Activated naive CD8-positive, alpha-beta T cell treated with anti-CD3 and anti-CD28 coated beads for 36 hours (primary cell): ENCODE data around the gene USP4. TPM values are rescaled to one million over a fixed set of nuclear protein-coding genes. Genes with fewer than 3 reads are reported as not detected.
"Not testable (repeated sequence)": the region's sequence is repeated elsewhere in the genome, so short reads cannot be mapped to it uniquely, and the experiment has no call there.

Source experiments
- DNase-seq: peaks from one replicate; pipeline ENCODE4 v3.0.0; 2021
- H3K27ac Mint-ChIP-seq: one replicate; pipeline ENCODE4 v1.8.0; 2022; ENCODE audit warnings: mild to moderate bottlenecking, moderate library complexity, mixed read lengths
- H3K27me3 Mint-ChIP-seq: one replicate; pipeline ENCODE4 v1.8.0; 2022; ENCODE audit warnings: mild to moderate bottlenecking, mixed read lengths
- H3K36me3 Mint-ChIP-seq: one replicate; pipeline ENCODE4 v1.8.0; 2021; ENCODE audit warnings: mild to moderate bottlenecking, mixed read lengths
- H3K4me1 Mint-ChIP-seq: one replicate; pipeline ENCODE4 v1.8.0; 2021; ENCODE audit warnings: mixed read lengths
- H3K4me3 Mint-ChIP-seq: one replicate; pipeline ENCODE4 v1.8.0; 2022; ENCODE audit warnings: mild to moderate bottlenecking, moderate library complexity, mixed read lengths
- H3K9me3 Mint-ChIP-seq: one replicate; pipeline ENCODE4 v1.8.0; 2022; ENCODE audit warnings: mixed read lengths
- total RNA-seq, 2 experiments: library from RNA; stranded (reverse); gene quantifications; one replicate each; pipeline ENCODE4 v1.2.3, GENCODE V29; 2021

Gene USP4
- total RNA-seq, 2 experiments from 2014 or later, result 63.3 to 64.0 TPM

DNA sequence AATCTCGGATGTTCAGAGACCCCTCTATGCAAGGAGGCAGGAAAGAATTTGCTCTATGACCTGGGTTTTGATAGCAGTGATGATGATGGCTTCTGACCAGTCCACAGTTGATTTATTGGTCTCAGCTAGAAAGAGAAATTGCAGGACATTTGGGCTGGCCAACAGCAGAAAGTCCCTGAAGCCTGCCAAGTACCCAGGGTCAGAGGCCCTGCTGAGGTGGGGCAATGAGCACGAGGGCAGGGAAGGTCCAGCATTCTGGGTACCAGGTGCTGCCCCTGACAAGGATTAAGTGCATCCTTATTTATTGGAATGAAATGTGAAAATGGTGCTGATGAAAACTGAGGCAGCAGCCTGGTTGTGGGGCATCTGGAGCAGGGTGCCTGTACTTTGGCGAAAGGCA, 82.7 kb downstream of the USP4 start:
- no peak overlapping the region for H3K27ac Mint-ChIP-seq

DNA sequence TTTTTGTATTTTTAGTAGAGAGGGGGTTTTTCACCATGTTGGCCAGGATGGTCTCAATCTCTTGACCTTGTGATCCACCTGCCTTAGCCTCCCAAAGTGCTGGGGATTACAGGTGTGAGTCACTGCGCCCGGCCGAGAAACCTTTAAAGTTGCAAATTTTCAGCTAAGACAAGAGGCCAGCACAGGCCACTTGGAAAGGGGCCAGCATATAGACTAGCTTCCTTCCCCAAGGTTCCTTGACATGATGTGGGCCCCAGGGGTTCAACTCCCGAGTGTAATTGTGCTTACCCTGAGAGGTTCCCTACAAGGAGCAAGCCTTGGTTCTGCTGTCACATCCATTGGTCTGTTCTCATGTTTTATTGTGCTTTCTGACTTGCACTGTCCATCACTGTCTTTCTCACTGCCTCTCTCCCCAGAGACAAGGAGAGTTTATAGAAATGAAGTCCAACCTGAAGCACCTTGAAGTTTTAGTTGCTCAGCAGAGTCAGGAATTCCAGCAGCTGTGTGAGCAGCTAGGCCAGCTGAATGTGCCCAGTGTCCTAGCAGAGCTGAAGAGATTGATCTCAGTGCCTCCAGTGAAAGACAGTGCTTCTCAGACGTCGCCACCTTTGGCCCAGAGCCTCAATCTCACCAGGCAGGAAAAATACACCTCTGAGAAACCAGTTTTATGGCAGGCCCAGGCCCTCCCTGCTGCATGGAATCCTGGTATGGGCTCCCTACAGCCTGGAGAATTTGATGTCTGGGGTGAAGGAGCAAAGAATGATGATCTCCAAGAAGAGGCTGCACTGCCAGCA, 83.9 kb downstream of the USP4 start:
- Mint-ChIP-seq H3K27ac (no peak overlapping the region), H3K36me3 (no peaks in the 10 kb centered on the region), H3K9me3 (no peaks in the 10 kb centered on the region), H3K4me3 (no peak overlapping the region), H3K27me3 (no peaks in the 10 kb centered on the region), H3K4me1 (peaks cover 2% of the 10 kb centered on the region)
- DNase-seq, result no peak

More for the DNA sequence above, 82.7 kb downstream of the USP4 start:
- H3K36me3 Mint-ChIP-seq, result no peaks in the 10 kb centered on the region
- no peaks in the 10 kb centered on the region for H3K9me3 Mint-ChIP-seq
- H3K27me3 Mint-ChIP-seq, result no peaks in the 10 kb centered on the region
- H3K4me1 Mint-ChIP-seq, result peaks cover 3% of the 10 kb centered on the region
- H3K4me3 Mint-ChIP-seq, result no peak overlapping the region
- DNase-seq, result no peak

DNA sequence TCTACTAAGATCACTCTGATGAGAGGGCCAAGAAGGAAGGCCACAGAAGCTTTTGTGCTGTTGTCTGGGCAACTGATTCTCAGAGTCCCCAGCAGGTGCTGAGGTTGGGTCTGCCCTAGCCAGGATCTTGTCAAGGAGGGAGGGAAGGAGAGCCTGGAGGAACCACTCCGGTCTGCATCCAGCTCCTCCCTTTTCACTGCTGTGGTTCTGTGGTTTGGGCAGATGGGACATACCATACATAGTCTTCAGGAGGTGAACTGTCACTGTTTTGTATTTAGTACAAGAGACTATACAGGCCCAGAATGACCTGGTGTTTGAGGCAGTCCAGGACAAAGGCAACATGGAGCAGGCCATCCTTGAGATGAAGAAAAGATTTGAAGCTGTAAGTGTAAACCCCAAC, 84.7 kb downstream of the USP4 start:
- H3K4me1 Mint-ChIP-seq, result no peaks in the 10 kb centered on the region
- H3K27ac Mint-ChIP-seq, result no peak overlapping the region
- H3K9me3 Mint-ChIP-seq, result no peaks in the 10 kb centered on the region
- H3K36me3 Mint-ChIP-seq, result no peaks in the 10 kb centered on the region
- H3K4me3 Mint-ChIP-seq, result no peak overlapping the region
- no peak for DNase-seq
- peaks cover 3% of the 10 kb centered on the region for H3K27me3 Mint-ChIP-seq

DNA sequence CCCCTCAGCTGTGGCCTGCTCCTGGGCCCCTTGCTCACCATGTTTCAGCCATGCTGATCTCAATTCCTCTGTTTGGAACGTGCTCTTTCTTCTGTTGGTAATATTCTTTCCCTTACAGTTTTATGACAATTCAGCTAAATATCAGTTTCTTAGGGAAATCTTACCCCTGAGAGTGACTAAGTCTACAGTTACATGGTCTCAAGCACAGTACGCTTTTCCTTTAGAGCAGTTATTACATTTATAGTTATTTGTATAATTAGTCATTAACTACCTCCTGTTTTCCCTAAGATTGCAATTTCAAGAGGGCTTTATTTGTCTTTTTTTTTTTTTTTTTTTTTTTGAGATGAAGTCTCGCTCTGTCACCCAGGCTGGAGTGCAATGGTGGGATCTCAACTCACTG, 86.3 kb downstream of the USP4 start:
- Mint-ChIP-seq H3K4me3 (no peak overlapping the region), H3K9me3 (no peaks in the 10 kb centered on the region), H3K27me3 (peaks cover 3% of the 10 kb centered on the region), H3K27ac (no peak overlapping the region), H3K4me1 (no peaks in the 10 kb centered on the region), H3K36me3 (no peaks in the 10 kb centered on the region)
- DNase-seq, result no peak

DNA sequence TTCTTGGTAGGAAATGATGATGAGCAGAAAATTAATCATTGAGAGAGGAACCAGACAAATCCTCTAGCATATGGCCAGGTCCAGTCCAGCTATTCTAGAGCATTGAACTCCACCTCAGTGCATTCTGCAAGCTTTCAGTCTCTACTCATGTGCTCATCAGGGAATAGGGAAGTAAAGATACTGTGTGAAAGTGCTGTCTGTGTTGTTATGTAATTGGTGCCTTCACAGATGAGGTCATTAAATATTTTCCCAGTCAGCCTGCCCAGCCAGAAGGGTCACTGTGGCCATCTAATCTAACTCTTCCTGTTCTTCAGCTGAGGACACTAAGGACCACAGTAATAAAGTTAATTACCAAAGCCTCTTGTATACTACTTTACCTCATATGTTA, 91.0 kb downstream of the USP4 start:
- no peaks in the 10 kb centered on the region for H3K4me1 Mint-ChIP-seq
- H3K27ac Mint-ChIP-seq, result no peak overlapping the region
- peaks cover 3% of the 10 kb centered on the region for H3K27me3 Mint-ChIP-seq
- H3K4me3 Mint-ChIP-seq, result no peak overlapping the region
- DNase-seq, result no peak
- H3K9me3 Mint-ChIP-seq, result no peaks in the 10 kb centered on the region
- no peaks in the 10 kb centered on the region for H3K36me3 Mint-ChIP-seq

DNA sequence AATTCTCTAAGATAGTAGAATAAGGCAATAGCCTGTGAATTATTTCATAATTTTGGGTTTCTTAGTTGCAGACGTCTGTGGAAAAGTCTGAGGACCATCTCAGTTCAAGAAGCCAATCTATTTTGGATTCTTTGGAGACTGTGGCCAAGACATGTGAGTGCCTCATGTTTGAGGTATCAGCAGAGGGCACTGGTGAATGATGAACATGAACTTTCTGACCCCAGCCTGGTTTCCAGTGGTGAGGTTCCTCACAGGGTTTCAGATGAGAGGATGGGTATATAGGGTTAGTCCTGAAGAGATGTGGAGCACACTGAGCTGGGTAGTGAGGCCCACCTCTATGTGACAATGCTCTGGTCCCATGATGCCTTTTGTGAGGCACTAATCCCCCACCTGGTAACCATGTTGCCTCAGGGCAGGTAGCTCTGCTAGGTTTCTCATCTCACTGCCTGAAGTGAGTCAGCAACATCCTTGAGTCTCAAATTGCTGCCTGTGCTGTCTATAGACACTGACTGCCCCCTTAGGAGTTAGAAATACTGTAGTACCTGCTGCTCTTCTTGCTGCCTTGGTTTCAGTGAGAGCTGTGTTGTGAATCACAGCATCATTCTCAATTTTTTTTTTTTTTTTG, 95.2 kb downstream of the USP4 start:
- Mint-ChIP-seq H3K27me3 (no peaks in the 10 kb centered on the region), H3K9me3 (no peaks in the 10 kb centered on the region), H3K4me1 (no peaks in the 10 kb centered on the region), H3K4me3 (no peak overlapping the region), H3K36me3 (no peaks in the 10 kb centered on the region), H3K27ac (no peak overlapping the region)
- DNase-seq, result no peak

DNA sequence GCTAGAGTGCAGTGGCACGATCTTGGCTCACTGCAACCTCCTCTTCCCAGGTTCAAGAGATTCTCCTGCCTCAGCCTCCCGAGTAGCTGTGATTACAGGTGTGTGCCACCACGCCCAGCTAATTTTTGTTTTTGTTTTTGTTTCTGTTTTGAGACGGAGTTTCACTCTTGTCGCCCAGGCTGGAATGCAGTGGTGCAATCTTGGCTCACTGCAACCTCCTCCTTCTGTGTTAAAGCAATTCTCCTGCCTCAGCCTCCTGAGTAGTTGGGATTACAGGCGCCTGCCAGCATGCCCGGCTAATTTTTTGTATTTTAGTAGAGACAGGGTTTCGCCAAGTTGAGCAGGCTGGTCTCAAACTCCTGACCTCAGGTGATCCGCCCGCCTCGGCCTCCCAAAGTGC, 99.8 kb downstream of the USP4 start:
- not testable (repeated sequence) for H3K36me3 Mint-ChIP-seq, H3K4me3 Mint-ChIP-seq, H3K27me3 Mint-ChIP-seq, H3K9me3 Mint-ChIP-seq, DNase-seq, H3K4me1 Mint-ChIP-seq, H3K27ac Mint-ChIP-seq

DNA sequence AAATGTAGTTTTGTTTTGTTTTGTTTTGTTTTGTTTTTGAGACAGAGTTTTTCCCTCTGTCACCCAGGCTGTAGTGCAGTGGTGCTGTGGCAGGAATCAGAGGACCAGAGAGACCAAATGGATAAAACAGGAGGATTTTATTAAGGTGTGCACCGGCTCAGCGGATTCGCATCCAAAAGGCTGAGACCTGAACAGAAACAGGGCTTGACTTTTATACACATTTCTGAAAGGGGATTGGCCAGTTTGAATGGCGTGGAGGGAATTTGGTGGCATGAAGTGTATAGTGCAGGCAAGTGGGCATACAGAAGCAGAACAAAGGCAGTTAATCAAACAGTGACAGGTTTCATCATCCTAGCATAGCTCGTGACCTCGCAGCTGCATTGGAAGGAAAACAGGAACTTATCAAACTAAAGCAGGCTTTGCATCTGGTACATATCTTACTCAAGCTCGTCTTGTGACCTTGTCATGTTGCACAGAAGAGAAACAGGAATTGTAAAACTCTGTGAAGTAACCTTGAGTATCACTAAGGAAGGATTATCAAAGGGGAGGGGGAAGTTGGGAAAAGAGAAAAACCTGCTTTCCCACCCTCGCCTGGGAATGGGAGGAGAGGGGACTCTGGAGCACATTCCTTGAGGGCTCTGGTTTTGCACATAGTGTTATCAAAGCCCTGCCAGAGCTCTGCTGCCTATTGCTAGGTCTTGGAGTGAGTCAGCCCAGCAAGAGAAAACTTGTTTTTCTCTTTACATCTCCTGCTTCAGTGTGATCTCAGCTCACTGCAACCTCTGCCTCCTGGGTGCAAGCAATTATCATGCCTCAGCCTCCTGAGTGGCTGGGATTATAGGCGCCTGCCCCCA, 101.4 kb downstream of the USP4 start:
- H3K27ac Mint-ChIP-seq, result no peak overlapping the region

DNA sequence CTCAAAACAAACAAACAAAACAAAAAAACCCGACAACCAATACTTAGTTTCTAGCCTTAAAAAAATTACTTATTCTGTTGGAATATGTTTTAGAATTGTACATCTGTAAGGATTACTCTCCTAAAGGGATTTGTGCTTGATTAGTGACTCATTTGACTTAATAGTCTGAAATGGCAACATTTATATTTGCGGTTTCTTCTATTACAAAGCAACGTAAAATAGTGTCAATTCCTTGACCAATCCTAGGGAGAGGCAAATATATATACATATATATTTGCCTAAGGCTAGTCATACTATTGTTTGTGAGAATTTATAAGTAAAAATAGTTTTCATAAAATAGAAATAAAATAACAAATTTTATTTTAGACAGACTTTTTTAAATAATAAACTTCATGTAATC, 102.5 kb downstream of the USP4 start:
- Mint-ChIP-seq H3K27me3 (no peaks in the 10 kb centered on the region), H3K4me3 (no peak overlapping the region), H3K27ac (no peak overlapping the region), H3K9me3 (peaks cover 14% of the 10 kb centered on the region), H3K36me3 (no peaks in the 10 kb centered on the region), H3K4me1 (no peaks in the 10 kb centered on the region)
- DNase-seq, result no peak

More for the DNA sequence above, 101.4 kb downstream of the USP4 start:
- Mint-ChIP-seq H3K4me1 (no peaks in the 10 kb centered on the region), H3K9me3 (peaks cover 6% of the 10 kb centered on the region), H3K4me3 (no peak overlapping the region), H3K36me3 (no peaks in the 10 kb centered on the region), H3K27me3 (no peaks in the 10 kb centered on the region)
- DNase-seq, result no peak

DNA sequence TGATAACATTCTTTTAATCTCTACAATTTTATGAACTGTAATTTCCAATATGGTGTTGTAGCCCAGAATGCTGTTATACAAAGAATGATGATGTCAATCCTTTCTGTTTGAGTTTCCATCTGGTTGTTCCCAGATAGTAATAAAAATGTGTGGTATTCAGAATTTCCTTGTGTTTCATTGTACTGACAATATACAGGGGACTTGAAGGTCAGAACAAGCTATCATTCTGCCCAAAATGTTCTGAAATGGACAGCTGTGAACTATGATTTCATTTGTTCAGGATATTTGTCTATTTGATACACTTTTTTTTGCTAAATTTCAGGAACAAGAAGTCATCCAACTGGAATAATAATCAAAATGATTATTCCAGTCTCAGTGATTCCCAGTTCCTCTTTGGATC, 103.6 kb downstream of the USP4 start:
- no peak overlapping the region for H3K27ac Mint-ChIP-seq
- DNase-seq, result no peak
- no peaks in the 10 kb centered on the region for H3K4me1 Mint-ChIP-seq
- no peaks in the 10 kb centered on the region for H3K27me3 Mint-ChIP-seq
- H3K4me3 Mint-ChIP-seq, result no peak overlapping the region
- no peaks in the 10 kb centered on the region for H3K36me3 Mint-ChIP-seq
- H3K9me3 Mint-ChIP-seq, result peaks cover 18% of the 10 kb centered on the region

DNA sequence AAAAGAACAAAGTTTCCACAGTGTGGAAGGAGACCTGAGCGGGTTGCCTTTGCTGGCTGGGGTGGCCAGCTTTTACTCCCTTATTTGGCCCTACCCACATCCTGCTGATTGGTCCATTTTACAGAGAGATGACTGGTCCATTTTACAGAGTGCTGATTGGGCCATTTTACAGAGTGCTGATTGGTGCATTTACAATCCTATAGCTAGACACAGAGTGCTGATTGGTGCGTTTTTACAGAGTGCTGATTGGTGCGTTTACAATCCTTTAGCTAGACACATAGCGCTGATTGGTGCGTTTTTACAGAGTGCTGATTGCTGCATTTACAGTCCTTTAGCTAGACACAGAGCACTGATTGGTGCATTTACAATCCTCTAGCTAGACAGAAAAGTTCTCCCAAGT, 111.0 kb downstream of the USP4 start:
- not testable (repeated sequence) for H3K4me1 Mint-ChIP-seq, H3K4me3 Mint-ChIP-seq, H3K27ac Mint-ChIP-seq, DNase-seq, H3K36me3 Mint-ChIP-seq, H3K27me3 Mint-ChIP-seq
- peaks cover 42% of the 10 kb centered on the region for H3K9me3 Mint-ChIP-seq

Other genes with a start within 250 kb of the USP4 start
- 100 to 1,000 TPM; 126 to 127 TPM for gene QRICH1, start 246.0 kb downstream of the USP4 start, total RNA-seq
- gene QARS1, start 235.3 kb downstream of the USP4 start, total RNA-seq, result 100 to 1,000 TPM; 252 to 272 TPM
- 10 to 100 TPM; 50.8 to 55.5 TPM for gene USP19, start 219.2 kb downstream of the USP4 start, total RNA-seq
- gene LAMB2, start 207.0 kb downstream of the USP4 start, total RNA-seq, result not detected
- 10 to 100 TPM; 30.0 to 30.9 TPM for gene CCDC71, start 173.7 kb downstream of the USP4 start, total RNA-seq
- gene KLHDC8B, start 168.5 kb downstream of the USP4 start, total RNA-seq, result 1 to 10 TPM; 3.4 TPM
- 1 to 10 TPM; 4.0 to 4.2 TPM for gene C3orf62, start 62.8 kb downstream of the USP4 start, total RNA-seq
- 100 to 1,000 TPM; 237 to 242 TPM for gene GPX1, start 18.3 kb upstream of the USP4 start, total RNA-seq
- gene RHOA, start 71.9 kb upstream of the USP4 start, total RNA-seq, result 100 to 1,000 TPM; 414 to 420 TPM
- gene TCTA, start 72.4 kb upstream of the USP4 start, total RNA-seq, result 10 to 100 TPM; 10.2 to 10.5 TPM
- 1 to 10 TPM in 1 of 2 experiments, under 1 TPM in 1; 0.42 to 2.0 TPM for gene AMT, start 82.4 kb upstream of the USP4 start, total RNA-seq
- 1 to 10 TPM; 7.3 to 8.7 TPM for gene NICN1, start 89.3 kb upstream of the USP4 start, total RNA-seq
- gene DAG1, start 130.2 kb upstream of the USP4 start, total RNA-seq, result 10 to 100 TPM; 10.8 to 12.3 TPM
- under 1 TPM; 0.10 to 0.35 TPM for gene BSN, start 214.4 kb upstream of the USP4 start, total RNA-seq